Panc1 (cell line): ENCODE measurements around the gene WDR20. TPM values are rescaled to one million over a fixed set of nuclear protein-coding genes. Genes with fewer than 3 reads are reported as not detected.

Experiments used
- ATAC-seq: fragments of 200-7000 bp; cut with Tn5 transposase; 2 replicates; pipeline ENCODE4 v1.9.1; 2020; ENCODE audit warnings: mild to moderate bottlenecking, moderate library complexity
- BruUV-seq: library from RNA; stranded (reverse); fragments of 400-500 nt; replicated peaks from 2 replicates; lab custom pipeline; 2021; lab: Mats Ljungman, UMichigan
- CTCF ChIA-PET: fragments of 300-600 bp; sonication (Branson Sonifier 250); formaldehyde crosslinking; loops from one replicate; lab custom pipeline; 2022; ENCODE audit warnings: antibody characterized with exemption; lab: Charles Lee
- POLR2A ChIA-PET: fragments of 300-600 bp; sonication (Branson Sonifier 250); formaldehyde crosslinking; loops from one replicate; lab custom pipeline; 2022; ENCODE audit warnings: antibody characterized with exemption; lab: Charles Lee
- DNase-seq: peaks from one replicate; pipeline ENCODE4 v3.0.0-alpha.2; 2010; ENCODE audit warnings: low read depth, low spot score
- H3K27ac ChIP-seq: 2 replicates; pipeline ENCODE4 v1.5.1; 2011; ENCODE audit warnings: mild to moderate bottlenecking, low read length, inconsistent platforms
- H3K27me3 ChIP-seq: fragments of 200-500 bp; sonication (Bioruptor generic); 2 replicates; pipeline ENCODE4 v1.6.0; 2014; ENCODE audit warnings: low read length, inconsistent platforms; ENCODE audit not compliant: control insufficient read depth, insufficient read depth
- H3K36me3 ChIP-seq: fragments of 200-500 bp; sonication (Bioruptor generic); 2 replicates; pipeline ENCODE4 v1.5.1; 2014; ENCODE audit warnings: inconsistent platforms, mild to moderate bottlenecking, low read length, moderate library complexity; ENCODE audit not compliant: control insufficient read depth, insufficient read depth
- H3K4me1 ChIP-seq: 2 replicates; pipeline ENCODE4 v1.5.1; 2011; ENCODE audit warnings: inconsistent platforms, mild to moderate bottlenecking, low read length, moderate library complexity; ENCODE audit not compliant: control insufficient read depth, insufficient read depth
- H3K4me3 ChIP-seq, 2 experiments: 2 replicates each; pipeline ENCODE4 v1.5.1; 2011 to 2012; ENCODE audit warnings: low read depth in 2 of 2, low read length in 2 of 2, mild to moderate bottlenecking in 2 of 2, inconsistent platforms in 1 of 2, moderate library complexity in 1 of 2
- H3K9me3 ChIP-seq: fragments of 200-500 bp; sonication (Bioruptor generic); 2 replicates; pipeline ENCODE4 v1.5.1; 2014; ENCODE audit warnings: low read depth, mild to moderate bottlenecking, inconsistent platforms, low read length, moderate library complexity; ENCODE audit not compliant: control insufficient read depth, insufficient read depth
- CTCF ChIP-seq: fragments of 450-650 bp; IDR thresholded peaks from 2 replicates; pipeline ENCODE4 v1.5.1; 2017; ENCODE audit warnings: mild to moderate bottlenecking
- POLR2AphosphoS5 ChIP-seq: IDR thresholded peaks from 2 replicates; pipeline ENCODE4 v1.6.1; 2012; ENCODE audit warnings: mild to moderate bottlenecking, low read depth, low read length, moderate library complexity
- REST ChIP-seq, 2 experiments: IDR thresholded peaks; 2 replicates each; pipeline ENCODE4 v1.6.1; 2011 to 2012; ENCODE audit warnings: low read depth in 2 of 2, control low read depth in 1 of 2, low read length in 1 of 2, mild to moderate bottlenecking in 1 of 2, moderate library complexity in 1 of 2; ENCODE audit not compliant: insufficient read depth in 1 of 2
- SIN3A ChIP-seq: IDR thresholded peaks from 2 replicates; pipeline ENCODE4 v1.6.1; 2012; ENCODE audit warnings: low read depth, mild to moderate bottlenecking, low read length, moderate library complexity, borderline replicate concordance; ENCODE audit not compliant: insufficient read depth
- TCF7L2 ChIP-seq: IDR thresholded peaks from 2 replicates; pipeline ENCODE4 v1.6.1; 2011; ENCODE audit warnings: mild to moderate bottlenecking, low read depth, low read length, inconsistent platforms
- in situ Hi-C: cut with HindIII; loops from 2 replicates; pipeline ENCODE4 v1.10.0; 2016; ENCODE audit warnings: low sequenced_read_pairs, low pct_unique_long_range_greater_than_20kb
- intact Hi-C: fragments of 100-400 bp; cut with micrococcal nuclease; formaldehyde crosslinking; loops from one replicate; pipeline ENCODE4 v1.10.0; 2022; ENCODE audit not compliant: unreplicated experiment
- total RNA-seq: library from RNA; stranded (reverse); gene quantifications from one replicate; pipeline ENCODE4 v1.2.1, GENCODE V29; 2021; ENCODE audit not compliant: unreplicated experiment

The WDR20 gene
- total RNA-seq, 1 experiment from 2014 or later = 20.2 TPM

- no TSS peak for BruUV-seq
- ChIA-PET POLR2A (interaction anchor here (0.7 kb wide), 1 partner anchor 10 kb away, joined by 9 read pairs; no protein-coding TSS in a partner anchor), CTCF (no interaction called here)
- no peaks in the 10 kb centered on the region for H3K36me3 ChIP-seq
- H3K9me3 ChIP-seq = no peaks in the 10 kb centered on the region
- no peak for DNase-seq
- TF ChIP-seq POLR2AphosphoS5 (no peak), REST (IDR thresholded peaks at IDR 0.05; ENCODE audit: insufficient read depth in 1 of 2, low read depth in 2 of 2, low read length in 1 of 2) (no peak), CTCF (no peak), TCF7L2 (no peak), SIN3A (no peak)
- no peak for ATAC-seq
- intact Hi-C loops = no loop called here
- in situ Hi-C loops = loop anchor here (25.0 kb wide), 1 partner anchor 109 kb away; the partner anchor contains the start of genes MOK and ZNF839
- no peaks in the 10 kb centered on the region for H3K27me3 ChIP-seq
- no peaks in the 10 kb centered on the region for H3K4me1 ChIP-seq
- H3K27ac ChIP-seq = no peak overlapping the region
- H3K4me3 ChIP-seq = no peak overlapping the region
These were observed 63.2 kb downstream of the WDR20 start for GRCh38 chr14:102202944-102203343.

- no peak overlapping the region for H3K27ac ChIP-seq
- in situ Hi-C loops (loop anchor here (25.0 kb wide), 1 partner anchor 109 kb away; the partner anchor contains the start of genes MOK and ZNF839), intact Hi-C loops (no loop called here)
- no peaks in the 10 kb centered on the region for H3K27me3 ChIP-seq
- H3K4me1 ChIP-seq = no peaks in the 10 kb centered on the region
- H3K36me3 ChIP-seq = no peaks in the 10 kb centered on the region
- ATAC-seq (no peak), DNase-seq (no peak)
- TF ChIP-seq SIN3A = no peak
- no peaks in the 10 kb centered on the region for H3K9me3 ChIP-seq
- ChIA-PET CTCF (no interaction called here), POLR2A (no interaction called here)
- no peak overlapping the region for H3K4me3 ChIP-seq
- no TSS peak for BruUV-seq
These were observed 63.7 kb downstream of the WDR20 start for GRCh38 chr14:102203382-102203781.

- no peak overlapping the region for H3K4me3 ChIP-seq
- DNase-seq = no peak
- no peak for TF ChIP-seq TCF7L2
- no peak for TF ChIP-seq REST (IDR thresholded peaks at IDR 0.05; ENCODE audit: insufficient read depth in 1 of 2, low read depth in 2 of 2, low read length in 1 of 2)
- TF ChIP-seq CTCF = no peak
- no peak for TF ChIP-seq POLR2AphosphoS5
- no peak for TF ChIP-seq SIN3A
- in situ Hi-C loops (loop anchor here (25.0 kb wide), 1 partner anchor 107 kb away; the partner anchor contains the start of genes MOK and ZNF839), intact Hi-C loops (no loop called here)
- POLR2A ChIA-PET = no interaction called here
- H3K27me3 ChIP-seq = no peaks in the 10 kb centered on the region
- no peak overlapping the region for H3K27ac ChIP-seq
- no peaks in the 10 kb centered on the region for H3K9me3 ChIP-seq
- peaks cover 2% of the 10 kb centered on the region; the same call in 1 of the 2 replicates for H3K36me3 ChIP-seq
- no peaks in the 10 kb centered on the region for H3K4me1 ChIP-seq
- ATAC-seq = no peak
- BruUV-seq = no TSS peak
- CTCF ChIA-PET = no interaction called here
These were observed 65.9 kb downstream of the WDR20 start for GRCh38 chr14:102205560-102205959.
